C4-2B (cell line): ENCODE results near the gene ENKD1.

Experiments used
- CTCF ChIP-seq: fragments of 450-650 bp; conservative IDR thresholded peaks from 2 replicates; pipeline ENCODE4 v1.5.1; 2017; ENCODE audit warnings: mild to moderate bottlenecking
- ZFX ChIP-seq: fragments of 450-650 bp; IDR thresholded peaks from 2 replicates; pipeline ENCODE4 v1.6.1; 2017

GRCh38 chr16:67662653-67663010, 3.9 kb downstream of the ENKD1 start:
- no peak for TF ChIP-seq CTCF
- TF ChIP-seq ZFX = no peak
